HUDEP-2 (cell line): ENCODE data around the gene UACA.
"Not testable (repeated sequence)": the region's sequence is repeated elsewhere in the genome, so short reads cannot be mapped to it uniquely, and the experiment has no call there.

Source experiments
- DNase-seq, 76 experiments: peaks; one replicate each; lab custom pipeline; 2025; ENCODE audit not compliant: unreplicated experiment in 76 of 76; lab: John Stamatoyannopoulos, UW

UACA gene

DNA sequence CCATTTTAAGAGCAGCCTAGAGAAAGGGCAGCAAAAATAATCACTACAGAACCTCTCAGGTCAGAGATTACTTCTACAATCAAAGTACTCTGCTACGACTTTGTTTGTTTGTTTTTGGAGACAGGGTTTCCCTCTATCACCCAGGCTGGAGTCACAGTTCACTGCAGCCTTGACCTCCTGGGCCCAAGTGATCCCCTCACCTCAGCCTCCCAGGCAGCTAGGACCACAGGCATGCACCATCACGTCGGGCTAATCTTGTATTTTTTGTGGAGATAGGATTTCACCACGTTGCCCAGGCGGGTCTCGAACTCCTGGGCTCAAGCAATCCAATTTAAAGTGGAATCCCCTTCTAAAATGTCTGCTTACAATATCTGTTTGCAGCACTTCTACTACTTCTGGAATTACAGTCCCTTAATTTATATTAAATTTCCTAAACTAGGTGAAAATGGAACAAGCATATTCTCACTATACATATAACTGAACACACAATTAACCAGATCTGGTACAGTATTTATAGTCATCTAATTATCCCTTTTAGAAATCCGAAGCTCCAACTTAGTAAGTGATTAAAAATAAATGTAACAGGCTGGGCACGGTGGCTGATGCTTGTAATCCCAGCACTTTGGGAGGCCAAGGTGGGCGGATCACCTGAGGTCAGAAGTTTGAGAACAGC, 4.4 kb downstream of the UACA start:
- DNase-seq: no peak

DNA sequence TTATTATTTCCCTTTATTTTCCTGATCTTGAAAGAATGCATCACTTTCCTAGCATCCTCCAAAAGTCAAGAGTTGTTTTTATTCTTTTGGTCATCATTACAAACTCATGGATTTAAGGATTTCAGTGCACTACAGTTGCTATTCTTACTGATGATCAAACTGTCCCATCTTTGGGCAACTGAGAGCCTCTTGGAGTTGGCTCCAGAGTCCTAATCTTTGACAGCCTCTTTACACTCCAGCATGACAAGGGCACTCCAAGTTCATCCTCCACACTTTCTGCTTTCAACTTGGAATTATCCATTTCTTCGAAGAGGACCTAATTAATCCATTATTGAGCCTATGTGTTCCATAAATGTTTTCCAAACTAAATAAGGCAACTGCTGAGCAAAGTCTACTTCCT, 5.7 kb downstream of the UACA start:
- DNase-seq: no peak

DNA sequence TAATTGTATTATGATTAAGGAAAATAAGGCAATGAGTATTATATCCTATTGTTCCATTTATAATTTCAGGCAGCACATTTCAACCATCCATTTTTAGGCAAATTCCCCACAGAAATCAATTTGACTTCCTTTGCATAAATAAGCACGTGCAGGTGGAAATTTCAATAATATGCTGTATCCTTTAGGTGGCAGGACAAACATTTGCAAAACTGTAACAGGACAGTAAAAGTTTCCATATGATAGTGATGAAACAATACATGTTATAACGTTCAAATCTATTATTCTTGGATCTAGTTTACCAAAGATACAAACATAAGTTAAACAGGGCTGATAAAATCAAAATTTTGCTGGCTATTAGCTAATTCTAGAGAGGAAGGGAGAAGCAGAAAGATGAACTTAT, 8.5 kb downstream of the UACA start:
- no peak for DNase-seq

DNA sequence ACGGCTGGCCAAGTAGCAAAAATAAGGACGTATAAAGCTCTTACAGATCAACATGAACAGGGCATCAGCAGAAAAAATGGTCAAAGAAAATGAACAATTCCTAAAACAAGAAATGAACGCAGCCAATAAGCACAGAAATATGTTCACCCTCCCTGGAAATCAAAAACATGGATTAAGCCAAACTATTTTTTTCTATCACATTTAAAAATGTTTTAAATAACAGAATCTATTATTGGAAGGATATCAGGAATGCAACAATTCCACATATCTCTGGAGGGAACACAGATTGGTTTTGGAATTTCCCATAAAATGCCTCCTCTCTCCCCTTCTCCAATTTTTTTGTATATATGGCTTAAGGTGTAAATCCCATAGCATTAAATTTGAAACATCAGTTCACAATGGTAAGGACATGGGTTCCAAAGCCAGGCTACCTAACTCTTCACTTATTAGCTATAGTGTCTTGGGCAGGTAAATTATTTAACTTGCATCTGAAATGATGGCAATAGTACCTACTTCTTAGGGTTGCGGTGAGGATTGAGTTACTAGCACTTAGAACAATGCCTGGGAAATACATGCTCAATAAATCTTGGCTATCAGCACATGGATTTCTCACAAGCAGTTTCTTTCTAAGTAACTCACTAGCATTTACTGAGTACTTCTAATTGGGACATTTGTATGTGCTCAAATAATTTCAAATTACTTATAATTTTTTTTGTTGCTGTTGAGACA, 10.1 kb downstream of the UACA start:
- DNase-seq: no peak

DNA sequence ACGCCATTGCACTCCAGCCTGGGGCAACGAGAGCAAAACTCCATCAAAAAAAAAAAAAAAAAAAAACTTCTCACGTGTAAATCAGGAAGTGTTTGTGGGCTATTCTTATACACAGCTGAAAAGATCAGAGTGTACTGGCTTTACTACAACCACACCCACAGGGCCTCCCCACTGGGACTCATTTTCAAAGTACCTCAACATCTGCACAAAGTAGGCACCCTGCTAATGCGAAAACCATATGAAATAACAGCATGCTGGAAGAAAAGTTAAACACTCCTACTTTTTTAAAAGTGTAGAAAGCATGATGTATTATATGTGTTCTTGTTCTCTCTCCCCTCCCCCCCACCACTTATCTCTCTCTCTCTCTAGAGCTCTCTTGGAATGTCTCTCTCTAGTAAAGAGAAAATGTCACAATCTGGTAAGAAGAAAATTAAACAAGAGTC, 11.1 kb downstream of the UACA start:
- no peak for DNase-seq

DNA sequence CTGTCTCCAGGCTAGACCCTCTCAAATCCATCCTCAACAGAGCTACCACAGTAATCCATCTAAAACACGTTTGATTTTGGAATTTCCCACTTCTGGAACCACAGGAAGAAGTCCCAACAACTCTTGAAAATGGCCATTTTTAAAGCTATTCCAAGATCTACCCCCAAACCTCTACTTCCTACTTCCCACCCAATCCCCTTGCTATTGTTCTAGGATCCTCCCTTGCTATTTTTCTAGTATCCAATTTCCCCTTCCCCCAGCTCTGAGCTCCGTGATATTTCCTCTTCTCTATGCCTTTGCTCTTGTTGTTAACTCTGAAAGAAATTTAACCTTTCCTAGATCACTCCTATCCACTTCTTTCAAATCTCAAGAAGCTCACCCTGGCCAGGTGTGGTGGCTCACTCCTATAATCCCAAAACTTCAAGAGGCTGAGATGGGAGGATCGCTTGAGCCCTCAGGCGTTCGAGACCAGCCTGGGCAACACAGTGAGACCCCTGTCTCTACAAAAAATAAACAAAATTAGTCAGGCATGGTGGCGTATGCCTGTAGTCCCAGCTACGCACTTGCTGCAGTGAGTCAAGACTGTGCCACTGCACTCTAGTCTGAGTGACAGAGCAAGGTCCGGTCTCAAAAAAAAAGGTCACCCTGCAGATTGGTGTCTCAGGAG, 13.0 kb downstream of the UACA start:
- no peak for DNase-seq

DNA sequence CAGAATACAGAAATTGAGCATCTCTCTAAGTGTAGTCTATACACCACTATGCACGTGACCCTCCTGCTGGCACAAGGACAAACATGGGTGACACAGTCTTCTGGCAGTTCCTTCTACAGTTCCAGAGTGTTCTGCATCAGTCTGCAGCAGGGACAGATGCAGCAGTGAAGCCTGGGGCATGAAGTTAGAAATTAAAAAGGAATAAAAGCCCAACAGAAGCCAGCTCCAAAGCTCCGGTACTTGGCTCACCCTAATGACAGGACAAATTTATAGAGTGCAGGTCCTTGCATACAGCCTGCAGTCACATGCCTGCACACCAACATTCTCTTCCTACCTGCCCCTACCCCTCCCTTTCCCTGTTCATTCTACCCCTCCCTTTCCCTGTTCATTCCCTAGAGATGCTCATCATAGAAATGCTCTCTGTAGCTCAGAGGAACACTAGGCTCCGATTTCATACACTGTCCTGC, 15.0 kb downstream of the UACA start:
- DNase-seq: peak in 4 of 76 experiments; percentile 0 to 17 (median 12)

DNA sequence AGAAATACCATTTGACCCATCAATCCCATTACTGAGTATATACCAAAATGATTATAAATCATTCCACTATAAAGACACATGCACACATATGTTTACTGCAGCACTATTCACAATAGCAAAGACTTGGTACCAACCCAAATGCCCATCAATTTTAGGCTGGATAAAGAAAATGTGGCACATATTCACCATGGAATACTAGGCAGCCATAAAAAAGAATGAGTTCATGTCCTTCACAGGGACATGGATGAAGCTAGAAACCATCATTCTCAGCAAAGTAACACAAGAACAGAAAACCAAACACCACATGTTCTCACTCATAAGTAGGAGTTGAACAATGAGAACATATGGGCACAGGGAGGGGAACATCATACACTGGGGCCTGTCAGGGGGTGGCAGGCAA, 16.8 kb downstream of the UACA start:
- not testable (repeated sequence) for DNase-seq

DNA sequence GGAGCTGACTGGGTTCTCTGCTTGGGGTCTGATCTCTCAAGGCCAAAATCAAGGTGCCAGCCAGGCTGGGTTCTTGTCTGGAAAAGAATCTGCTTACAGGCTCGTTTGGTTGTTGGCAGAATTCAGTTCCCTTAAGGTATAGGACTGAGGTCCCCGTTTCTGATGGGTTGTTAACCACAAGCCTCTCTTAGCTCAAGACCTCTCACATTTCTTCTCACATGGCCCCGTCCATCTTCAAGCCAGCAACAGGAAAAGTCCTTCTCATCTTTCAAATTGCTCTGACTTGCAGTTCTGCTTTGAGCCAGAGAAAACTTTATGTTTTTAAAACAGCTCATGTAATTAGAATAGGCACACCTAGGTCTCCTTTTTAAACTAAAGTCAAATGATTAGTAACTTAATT, 20.4 kb downstream of the UACA start:
- DNase-seq: no peak

DNA sequence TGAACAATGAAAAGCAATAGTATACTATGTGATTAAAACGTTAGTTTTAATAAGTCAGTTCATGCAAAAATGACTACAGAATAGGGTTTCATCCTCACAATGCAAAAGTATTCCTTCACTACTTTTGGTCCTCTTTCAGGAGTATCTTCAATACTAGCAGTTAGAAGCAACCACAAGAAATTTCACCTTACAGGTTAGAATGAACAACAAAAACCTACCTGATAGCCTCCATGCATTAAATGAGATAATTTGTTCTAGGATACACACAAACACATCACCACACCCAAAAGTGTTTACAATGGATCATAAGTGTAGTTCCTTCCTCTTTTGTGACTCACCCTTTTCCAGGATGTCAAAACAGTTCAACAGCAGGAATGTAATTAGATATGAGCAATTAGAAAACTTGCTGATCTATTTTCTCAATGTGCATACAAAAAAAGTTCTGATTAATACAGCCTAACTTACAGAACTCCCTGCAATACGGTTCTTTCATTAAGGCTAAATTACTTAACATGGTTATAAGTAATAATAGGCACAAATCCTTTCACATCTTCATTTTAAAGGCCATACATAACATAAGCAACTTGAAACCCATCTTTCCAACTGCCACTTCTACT, 21.6 kb downstream of the UACA start:
- DNase-seq: no peak

DNA sequence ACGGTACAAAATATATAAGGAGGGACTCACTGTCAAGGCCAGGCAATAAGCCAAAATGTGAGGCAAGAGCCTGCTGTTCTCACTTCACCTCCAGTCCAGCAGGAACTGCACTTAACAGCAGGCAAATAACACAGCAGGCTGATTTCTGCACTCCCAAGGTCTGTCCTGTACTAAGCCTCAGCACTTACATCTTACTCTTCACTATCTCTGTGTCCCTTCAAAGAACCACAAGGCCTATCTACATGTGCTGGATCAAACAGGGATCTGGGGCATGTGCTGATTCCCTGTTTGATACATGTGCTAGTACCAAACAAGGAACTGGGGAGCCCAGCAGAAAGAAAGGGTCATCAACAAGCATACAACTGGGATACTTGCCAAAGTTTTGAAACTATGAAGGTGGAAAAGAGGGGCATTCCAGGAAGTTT, 22.2 kb downstream of the UACA start:
- no peak for DNase-seq

DNA sequence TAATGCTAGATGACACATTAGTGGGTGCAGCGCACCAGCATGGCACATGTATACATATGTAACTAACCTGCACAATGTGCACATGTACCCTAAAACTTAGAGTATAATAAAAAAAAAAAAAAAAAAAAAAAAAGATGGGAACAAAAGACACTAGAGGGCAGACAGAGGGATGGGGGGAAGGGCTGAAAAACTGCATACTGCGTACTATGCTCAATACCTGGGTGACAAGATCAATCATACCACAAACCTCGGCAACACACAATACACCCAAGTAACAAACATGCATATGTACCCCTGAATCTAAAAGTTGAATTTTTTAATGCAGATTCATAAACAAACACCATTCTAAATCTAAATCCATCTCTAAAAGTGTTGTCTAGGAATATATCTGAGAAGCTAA, 28.3 kb downstream of the UACA start:
- not testable (repeated sequence) for DNase-seq

DNA sequence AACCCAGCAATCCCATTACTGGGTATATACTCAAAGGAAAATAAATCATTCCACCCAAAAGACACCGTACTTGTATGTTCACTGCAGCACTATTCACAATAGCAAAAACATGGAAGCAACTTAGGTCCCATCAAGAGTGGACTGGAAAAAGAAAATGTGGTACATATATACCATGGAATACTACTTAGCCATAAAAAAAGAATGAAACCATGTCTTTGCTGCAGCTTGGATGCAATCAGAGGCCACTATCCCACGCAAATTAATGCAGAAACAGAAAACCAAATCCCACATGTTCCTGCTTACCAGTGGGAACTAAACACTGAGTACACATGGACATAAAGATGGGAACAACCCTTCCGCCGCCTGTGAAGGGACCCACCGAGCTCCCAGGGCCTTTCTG, 34.2 kb downstream of the UACA start:
- DNase-seq: no peak

DNA sequence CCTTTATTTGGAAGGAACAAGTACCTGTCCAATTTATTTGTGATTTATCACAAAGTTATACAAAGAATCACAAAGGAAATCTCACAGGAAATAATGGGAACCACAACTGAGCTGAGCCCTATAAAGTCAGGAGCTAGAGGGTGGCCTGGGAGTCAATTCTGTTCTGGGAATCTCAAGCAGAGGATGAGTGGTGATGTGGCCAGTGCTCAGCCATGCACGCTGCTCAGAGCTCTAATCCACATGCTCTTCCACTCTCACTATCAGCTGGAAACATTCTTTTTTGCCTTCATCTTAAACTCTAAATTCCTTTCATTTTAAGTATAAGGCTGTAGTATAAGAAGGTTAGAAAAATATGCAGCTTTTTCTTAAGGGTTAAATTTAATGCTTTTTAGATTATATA, 36.6 kb downstream of the UACA start:
- DNase-seq: no peak

DNA sequence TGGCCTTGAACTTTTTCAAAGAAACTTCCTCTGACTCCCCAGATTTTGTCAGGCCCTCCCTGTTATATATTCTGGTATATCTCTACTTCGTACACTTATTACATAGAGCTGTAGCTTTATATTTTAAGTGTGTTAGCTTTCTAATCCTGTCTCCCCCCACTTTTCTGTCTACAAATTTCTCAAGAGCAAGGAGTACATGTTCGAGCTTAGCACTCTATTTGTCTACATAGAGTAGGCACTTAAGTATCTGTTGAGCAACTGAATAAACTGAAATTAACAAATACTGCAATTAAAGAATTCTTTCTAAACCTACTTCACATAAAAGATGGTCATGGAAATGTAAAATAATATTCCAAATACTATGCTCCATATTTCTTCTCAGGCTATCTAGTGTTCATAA, 39.4 kb downstream of the UACA start:
- no peak for DNase-seq

DNA sequence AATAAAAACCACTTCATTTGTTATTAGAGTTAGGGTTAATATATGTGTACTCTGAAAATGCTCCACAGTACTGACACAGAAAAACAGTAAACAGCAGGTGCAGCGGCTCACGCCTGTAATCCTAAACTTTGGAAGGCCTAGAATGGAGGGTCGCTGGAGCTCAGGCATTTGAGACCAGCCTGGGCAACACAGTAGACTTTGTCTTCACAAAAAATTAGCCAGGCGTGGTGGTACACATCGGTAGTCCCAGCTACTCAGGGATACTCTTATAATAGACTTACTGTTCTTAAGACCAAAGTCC, 40.3 kb downstream of the UACA start:
- no peak for DNase-seq

DNA sequence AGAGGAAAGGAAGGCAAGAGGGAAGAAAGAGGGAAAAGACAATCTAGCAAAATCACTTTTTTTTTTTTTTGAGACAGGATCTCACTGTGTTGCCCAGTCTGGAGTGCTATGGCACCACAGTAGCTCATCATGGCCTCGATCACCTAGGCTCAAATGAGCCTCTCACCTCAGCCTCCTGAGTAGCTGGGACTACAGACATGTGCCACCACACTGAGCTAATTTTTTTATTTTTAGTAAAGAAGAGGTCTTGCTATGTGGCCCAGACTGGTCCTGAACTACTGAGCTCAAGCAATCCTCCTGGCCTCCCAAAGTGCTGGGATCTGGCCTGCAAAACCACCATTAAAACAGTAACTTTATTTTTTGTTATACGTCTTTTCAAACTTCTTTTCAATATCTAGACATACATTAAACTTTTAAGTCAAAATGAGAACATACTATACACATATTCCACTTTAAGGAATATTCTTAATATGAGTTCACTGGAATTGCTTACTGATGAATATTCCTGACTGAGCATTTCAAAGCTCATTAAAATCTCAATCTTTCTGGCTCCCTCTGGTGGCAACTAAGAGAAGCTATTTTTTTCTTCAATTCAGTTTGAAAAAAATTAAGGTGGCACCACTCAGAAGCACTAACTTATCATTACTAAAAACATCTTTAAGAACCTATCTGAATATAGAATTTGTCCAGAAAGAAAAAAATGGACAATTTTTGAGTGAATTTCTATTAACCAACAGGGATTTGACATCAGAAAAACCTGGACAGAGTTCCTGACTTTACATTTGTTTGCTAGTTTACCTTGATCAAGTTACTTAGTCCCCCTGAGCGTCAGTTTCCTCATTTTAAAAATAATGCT, 40.9 kb downstream of the UACA start:
- peak in 6 of 76 experiments; percentile 4 to 25 (median 8) for DNase-seq

DNA sequence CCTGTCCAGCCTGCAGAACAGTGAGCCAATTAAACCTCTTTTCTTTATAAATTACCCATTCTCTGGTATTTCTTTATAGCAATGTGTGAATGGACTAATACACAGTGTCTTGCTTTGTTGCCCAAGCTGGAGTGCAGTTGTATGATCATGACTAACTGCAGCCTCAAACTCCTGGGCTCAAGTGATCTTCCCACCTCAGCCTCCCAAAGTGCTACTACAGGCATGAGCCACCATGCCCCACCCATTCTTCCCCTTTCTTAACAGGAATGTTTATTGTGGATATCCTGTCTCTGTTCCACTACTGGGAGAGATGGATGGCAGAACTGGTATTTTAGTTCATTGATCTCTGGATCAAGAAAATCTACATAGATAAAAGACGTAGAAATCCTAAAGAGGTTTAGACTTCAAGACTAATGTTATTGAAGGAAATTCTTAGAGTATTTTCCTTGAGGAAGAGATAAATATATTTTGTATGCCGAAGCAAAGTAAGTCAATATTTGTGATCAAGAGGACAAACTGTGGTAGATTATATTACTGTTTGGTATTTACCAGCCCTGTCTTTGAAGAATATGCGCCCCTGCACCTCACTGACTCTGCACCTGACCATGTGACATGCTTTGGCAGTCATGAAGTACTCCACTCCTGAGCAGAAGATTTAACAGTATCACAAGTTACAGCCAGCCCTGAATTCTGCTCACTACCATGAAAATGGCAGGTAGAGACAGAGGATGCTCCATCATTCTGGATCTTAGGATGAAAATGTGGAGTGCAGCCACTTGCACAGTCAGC, 42.9 kb downstream of the UACA start:
- DNase-seq: no peak

DNA sequence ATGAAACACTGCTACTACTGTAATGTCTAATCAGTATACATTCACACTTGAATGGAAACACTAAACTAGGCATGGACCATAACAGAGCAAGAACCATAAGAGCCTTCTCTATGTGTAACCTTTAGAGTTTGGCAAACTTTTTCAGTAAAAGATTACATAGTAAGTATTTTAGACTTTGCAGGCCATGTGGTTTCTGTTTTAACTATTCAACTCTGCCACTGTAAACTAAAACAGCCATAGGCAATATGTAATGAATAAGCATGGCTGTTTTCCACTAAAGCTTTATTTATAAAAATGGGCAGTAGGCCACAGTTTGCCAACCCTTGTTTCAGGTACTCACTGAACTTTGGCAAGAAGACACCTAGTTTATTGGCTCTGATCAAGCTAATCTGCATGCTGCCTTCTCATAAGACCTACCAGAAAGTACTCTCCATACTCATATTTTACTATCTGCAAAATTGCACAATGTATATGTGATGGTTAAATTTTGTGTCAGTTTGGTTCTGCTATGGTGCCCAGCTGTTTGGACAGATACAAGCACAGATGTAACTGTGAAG, 46.0 kb downstream of the UACA start:
- DNase-seq: no peak
